Neural cell (in vitro differentiated cells): ENCODE results near the gene HAO1. TPM values are rescaled to one million over a fixed set of nuclear protein-coding genes. Genes with fewer than 3 reads are reported as not detected.

Experiments used
- H2AFZ ChIP-seq: fragments of 200-600, 300-800 bp; sonication (generic), shearing (Covaris generic); 2 replicates; pipeline ENCODE4 v1.6.0; 2014; ENCODE audit warnings: low read depth, mild to moderate bottlenecking, antibody characterized with exemption, low read length, moderate library complexity
- H3F3A ChIP-seq: fragments of 200-600 bp; shearing (Covaris generic); 2 replicates; pipeline ENCODE4 v1.6.1; 2016; ENCODE audit warnings: mild to moderate bottlenecking, moderate library complexity, mixed read lengths, antibody characterized with exemption, low read length; ENCODE audit not compliant: insufficient read depth, poor library complexity, severe bottlenecking
- H3K27ac ChIP-seq: fragments of 200-600, 300-800 bp; sonication (generic), shearing (Covaris generic); 2 replicates; pipeline ENCODE4 v1.5.1; 2014; ENCODE audit warnings: mild to moderate bottlenecking, low read length, moderate library complexity
- H3K27me3 ChIP-seq: fragments of 300-800, 200-600 bp; sonication (generic), shearing (Covaris generic); 2 replicates; pipeline ENCODE4 v1.6.0; 2014; ENCODE audit warnings: mild to moderate bottlenecking, low read depth, low read length, moderate library complexity; ENCODE audit not compliant: insufficient read depth
- H3K36me3 ChIP-seq: fragments of 300-800, 200-600 bp; sonication (generic), shearing (Covaris generic); 2 replicates; pipeline ENCODE4 v1.5.1; 2014; ENCODE audit warnings: mild to moderate bottlenecking, antibody characterized with exemption, low read length, moderate library complexity; ENCODE audit not compliant: insufficient read depth
- H3K4me2 ChIP-seq: fragments of 300-800, 200-600 bp; sonication (generic), shearing (Covaris generic); 2 replicates; pipeline ENCODE4 v1.6.0; 2014; ENCODE audit warnings: mild to moderate bottlenecking, low read length
- H3K4me3 ChIP-seq: fragments of 300-800, 200-600 bp; sonication (generic), shearing (Covaris generic); 2 replicates; pipeline ENCODE4 v1.5.1; 2014; ENCODE audit warnings: mild to moderate bottlenecking, low read length, moderate library complexity
- H3K79me2 ChIP-seq: fragments of 200-600 bp; shearing (Covaris generic); replicated peaks from 2 replicates; pipeline ENCODE4 v1.6.0; 2014; ENCODE audit warnings: mild to moderate bottlenecking, low read length, moderate library complexity; ENCODE audit not compliant: insufficient read depth
- H3K9ac ChIP-seq: fragments of 300-800, 200-600 bp; sonication (generic), shearing (Covaris generic); 2 replicates; pipeline ENCODE4 v1.6.1; 2016; ENCODE audit warnings: mild to moderate bottlenecking, low read length, mixed read lengths
- H3K9me2 ChIP-seq: fragments of 200-600 bp; shearing (Covaris generic); 2 replicates; pipeline ENCODE4 v1.6.1; 2016; ENCODE audit warnings: mild to moderate bottlenecking, low read length, mixed read lengths; ENCODE audit not compliant: insufficient read depth
- H3K9me3 ChIP-seq: fragments of 200-600, 300-800 bp; sonication (generic), shearing (Covaris generic); 2 replicates; pipeline ENCODE4 v1.6.1; 2016; ENCODE audit warnings: mild to moderate bottlenecking, mixed run types, low read length, moderate library complexity, mixed read lengths
- H4K20me1 ChIP-seq: fragments of 200-600 bp; shearing (Covaris generic); 2 replicates; pipeline ENCODE4 v1.6.1; 2016; ENCODE audit warnings: mild to moderate bottlenecking, mixed run types; ENCODE audit not compliant: insufficient read depth
- CTCF ChIP-seq: fragments of 450-650 bp; IDR thresholded peaks from 2 replicates; pipeline ENCODE4 v1.5.1; 2014; ENCODE audit warnings: antibody characterized with exemption, mild to moderate bottlenecking, moderate library complexity; ENCODE audit not compliant: poor library complexity, severe bottlenecking
- EP300 ChIP-seq: fragments of 450-650 bp; conservative IDR thresholded peaks from 2 replicates; pipeline ENCODE4 v1.6.1; 2014; ENCODE audit warnings: antibody characterized with exemption, mild to moderate bottlenecking, moderate library complexity; ENCODE audit not compliant: poor library complexity, severe bottlenecking
- EZH2 ChIP-seq: fragments of 200-600, 300-800 bp; shearing (Covaris generic), sonication (generic); IDR thresholded peaks from 2 replicates; pipeline ENCODE4 v1.6.1; 2014; ENCODE audit warnings: antibody characterized with exemption, low read length, borderline replicate concordance, mild to moderate bottlenecking; ENCODE audit not compliant: insufficient read depth, poor library complexity, severe bottlenecking
- MXI1 ChIP-seq: fragments of 450-650 bp; conservative IDR thresholded peaks from 2 replicates; pipeline ENCODE4 v1.6.1; 2014; ENCODE audit warnings: antibody characterized with exemption, mild to moderate bottlenecking; ENCODE audit not compliant: poor library complexity, severe bottlenecking
- POLR2AphosphoS5 ChIP-seq: IDR thresholded peaks from 2 replicates; pipeline ENCODE4 v1.6.1; 2012
- RAD21 ChIP-seq: fragments of 450-650 bp; conservative IDR thresholded peaks from 2 replicates; pipeline ENCODE4 v1.6.1; 2014; ENCODE audit warnings: antibody characterized with exemption, mild to moderate bottlenecking, moderate library complexity
- SMC3 ChIP-seq: fragments of 450-650 bp; conservative IDR thresholded peaks from 2 replicates; pipeline ENCODE4 v1.6.1; 2014; ENCODE audit warnings: antibody characterized with exemption, mild to moderate bottlenecking, moderate library complexity; ENCODE audit not compliant: poor library complexity
- polyA plus RNA-seq: library from polyadenylated mRNA; depleted of rRNA; stranded (reverse); fragments of >200 nt; gene quantifications from 2 replicates; pipeline ENCODE4 v1.2.3, GENCODE V29; 2014

Gene HAO1
- polyA plus RNA-seq, 1 donor from 2014 or later = not detected

- Histone ChIP-seq H2AFZ (no peak overlapping the region), H3K79me2 (no peaks in the 10 kb centered on the region), H4K20me1 (no peaks in the 10 kb centered on the region), H3K4me2 (no peak overlapping the region), H3K27ac (no peak overlapping the region), H3K36me3 (no peaks in the 10 kb centered on the region), H3K9ac (no peak overlapping the region), H3F3A (no peaks in the 10 kb centered on the region), H3K27me3 (no peaks in the 10 kb centered on the region), H3K9me2 (no peaks in the 10 kb centered on the region), H3K9me3 (no peaks in the 10 kb centered on the region), H3K4me3 (no peak overlapping the region)
- no peak for TF ChIP-seq EP300
- TF ChIP-seq POLR2AphosphoS5 = no peak
- no peak for TF ChIP-seq MXI1
- no peak for TF ChIP-seq RAD21
Measured at GRCh38 chr20:7977709-7978108, 37.5 kb upstream of the HAO1 start.

- TF ChIP-seq POLR2AphosphoS5 (no peak), EP300 (no peak), CTCF (no peak)
Measured at GRCh38 chr20:7975851-7976414, 35.7 kb upstream of the HAO1 start.

GRCh38 chr20:7974785-7975435 lies 34.7 kb upstream of the HAO1 start:
- no peaks in the 10 kb centered on the region for H3K27me3 ChIP-seq
- no peak overlapping the region for H3K4me3 ChIP-seq
- no peaks in the 10 kb centered on the region for H3K36me3 ChIP-seq
- H4K20me1 ChIP-seq = no peaks in the 10 kb centered on the region
- H2AFZ ChIP-seq = no peak overlapping the region
- H3F3A ChIP-seq = no peaks in the 10 kb centered on the region
- H3K79me2 ChIP-seq = no peaks in the 10 kb centered on the region
- no peaks in the 10 kb centered on the region for H3K9me2 ChIP-seq
- no peak overlapping the region for H3K9ac ChIP-seq
- no peak overlapping the region for H3K4me2 ChIP-seq
- no peak overlapping the region for H3K27ac ChIP-seq
- H3K9me3 ChIP-seq = no peaks in the 10 kb centered on the region
- TF ChIP-seq RAD21 = no peak
- TF ChIP-seq POLR2AphosphoS5 = no peak
- no peak for TF ChIP-seq EZH2
- TF ChIP-seq SMC3 = no peak
- no peak for TF ChIP-seq EP300

More at GRCh38 chr20:7975851-7976414, 35.7 kb upstream of the HAO1 start:
- H3K9ac ChIP-seq = no peak overlapping the region
- H4K20me1 ChIP-seq = no peaks in the 10 kb centered on the region
- no peak overlapping the region for H2AFZ ChIP-seq
- H3K9me3 ChIP-seq = no peaks in the 10 kb centered on the region
- H3K4me2 ChIP-seq = no peak overlapping the region
- no peaks in the 10 kb centered on the region for H3K36me3 ChIP-seq
- no peak overlapping the region for H3K27ac ChIP-seq
- no peaks in the 10 kb centered on the region for H3K79me2 ChIP-seq
- no peaks in the 10 kb centered on the region for H3K27me3 ChIP-seq
- H3K4me3 ChIP-seq = no peak overlapping the region
- H3K9me2 ChIP-seq = no peaks in the 10 kb centered on the region
- H3F3A ChIP-seq = no peaks in the 10 kb centered on the region
